WERI-Rb-1 (cell line): Measurements from ENCODE around the gene TBRG1.

Experiments used
- DNase-seq: peaks from one replicate; pipeline ENCODE4 v3.0.0-alpha.2; 2020
- H3K27ac ChIP-seq: fragments of 250-450 bp; sonication (Bioruptor Pico); 2 replicates; pipeline ENCODE4 v1.5.1; 2020; ENCODE audit warnings: mild to moderate bottlenecking, moderate library complexity
- H3K27me3 ChIP-seq: fragments of 250-450 bp; sonication (Bioruptor Pico); 2 replicates; pipeline ENCODE4 v1.5.1; 2021; ENCODE audit warnings: mild to moderate bottlenecking, low read depth, moderate library complexity; ENCODE audit not compliant: insufficient read depth, severe bottlenecking
- H3K36me3 ChIP-seq: fragments of 250-450 bp; sonication (Bioruptor Pico); 2 replicates; pipeline ENCODE4 v1.5.1; 2020; ENCODE audit warnings: mild to moderate bottlenecking, moderate library complexity
- H3K4me3 ChIP-seq: 2 replicates; pipeline ENCODE4 v1.5.1; 2011; ENCODE audit warnings: low read depth, mild to moderate bottlenecking, control low read depth, low read length
- H3K9me3 ChIP-seq: fragments of 250-450 bp; sonication (Bioruptor Pico); 2 replicates; pipeline ENCODE4 v1.5.1; 2021; ENCODE audit warnings: mild to moderate bottlenecking, moderate library complexity; ENCODE audit not compliant: severe bottlenecking
- TF ChIP-seq, protein P1 (sequence below): IDR thresholded peaks from 2 replicates; pipeline ENCODE4 v1.5.1; 2011; ENCODE audit warnings: low read depth, mild to moderate bottlenecking, control low read depth, inconsistent platforms, low read length

Gene TBRG1

GRCh38 chr11:124658501-124658900 is 35.8 kb downstream of the TBRG1 start:
- Histone ChIP-seq H3K9me3 (no peaks in the 10 kb centered on the region), H3K27me3 (no peaks in the 10 kb centered on the region), H3K4me3 (no peak overlapping the region), H3K36me3 (no peaks in the 10 kb centered on the region), H3K27ac (no peak overlapping the region)
- TF ChIP-seq, protein P1, sequence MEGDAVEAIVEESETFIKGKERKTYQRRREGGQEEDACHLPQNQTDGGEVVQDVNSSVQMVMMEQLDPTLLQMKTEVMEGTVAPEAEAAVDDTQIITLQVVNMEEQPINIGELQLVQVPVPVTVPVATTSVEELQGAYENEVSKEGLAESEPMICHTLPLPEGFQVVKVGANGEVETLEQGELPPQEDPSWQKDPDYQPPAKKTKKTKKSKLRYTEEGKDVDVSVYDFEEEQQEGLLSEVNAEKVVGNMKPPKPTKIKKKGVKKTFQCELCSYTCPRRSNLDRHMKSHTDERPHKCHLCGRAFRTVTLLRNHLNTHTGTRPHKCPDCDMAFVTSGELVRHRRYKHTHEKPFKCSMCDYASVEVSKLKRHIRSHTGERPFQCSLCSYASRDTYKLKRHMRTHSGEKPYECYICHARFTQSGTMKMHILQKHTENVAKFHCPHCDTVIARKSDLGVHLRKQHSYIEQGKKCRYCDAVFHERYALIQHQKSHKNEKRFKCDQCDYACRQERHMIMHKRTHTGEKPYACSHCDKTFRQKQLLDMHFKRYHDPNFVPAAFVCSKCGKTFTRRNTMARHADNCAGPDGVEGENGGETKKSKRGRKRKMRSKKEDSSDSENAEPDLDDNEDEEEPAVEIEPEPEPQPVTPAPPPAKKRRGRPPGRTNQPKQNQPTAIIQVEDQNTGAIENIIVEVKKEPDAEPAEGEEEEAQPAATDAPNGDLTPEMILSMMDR = no peak
- DNase-seq = no peak

- Histone ChIP-seq H3K27me3 (no peaks in the 10 kb centered on the region), H3K27ac (no peak overlapping the region), H3K4me3 (no peak overlapping the region), H3K9me3 (no peaks in the 10 kb centered on the region), H3K36me3 (no peaks in the 10 kb centered on the region)
- TF ChIP-seq, protein P1 = no peak
- no peak for DNase-seq
These were observed 36.3 kb downstream of the TBRG1 start for GRCh38 chr11:124658986-124659385.

GRCh38 chr11:124661553-124661952 is 38.9 kb downstream of the TBRG1 start:
- H3K27ac ChIP-seq = no peak overlapping the region
- DNase-seq = no peak
- H3K4me3 ChIP-seq = no peak overlapping the region
- H3K36me3 ChIP-seq = no peaks in the 10 kb centered on the region
- H3K9me3 ChIP-seq = no peaks in the 10 kb centered on the region
- TF ChIP-seq, protein P1 = no peak
- H3K27me3 ChIP-seq = no peaks in the 10 kb centered on the region

GRCh38 chr11:124662106-124662505 is 39.4 kb downstream of the TBRG1 start:
- H3K27ac ChIP-seq = no peak overlapping the region
- no peak overlapping the region for H3K4me3 ChIP-seq
- H3K36me3 ChIP-seq = no peaks in the 10 kb centered on the region
- no peak for DNase-seq
- no peaks in the 10 kb centered on the region for H3K9me3 ChIP-seq
- TF ChIP-seq, protein P1 = no peak
- H3K27me3 ChIP-seq = no peaks in the 10 kb centered on the region

GRCh38 chr11:124663861-124664260 is 41.2 kb downstream of the TBRG1 start:
- DNase-seq = no peak
- Histone ChIP-seq H3K36me3 (no peaks in the 10 kb centered on the region), H3K27me3 (no peaks in the 10 kb centered on the region), H3K4me3 (no peak overlapping the region), H3K9me3 (no peaks in the 10 kb centered on the region), H3K27ac (no peak overlapping the region)
- TF ChIP-seq, protein P1 = no peak

DNA sequence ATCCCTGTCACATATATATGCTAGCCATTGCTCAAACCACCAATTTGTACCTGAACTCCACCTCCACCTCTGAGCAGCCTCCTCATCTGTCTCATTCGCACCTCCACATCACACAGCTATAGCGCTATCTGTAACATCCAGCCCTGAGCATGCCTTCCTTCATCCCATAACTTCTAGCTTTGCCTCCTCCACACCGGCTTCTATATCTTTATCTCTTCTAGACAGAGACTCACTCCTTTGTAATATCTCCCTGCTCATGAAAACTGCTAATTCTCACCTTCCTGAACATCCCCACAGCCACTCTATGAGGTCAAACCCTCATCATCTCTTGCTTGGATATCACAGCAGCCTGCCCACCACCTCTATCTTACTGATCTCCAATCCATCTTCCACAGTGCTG is 44.9 kb downstream of the TBRG1 start:
- DNase-seq = no peak
- Histone ChIP-seq H3K4me3 (no peak overlapping the region), H3K27ac (no peak overlapping the region), H3K27me3 (no peaks in the 10 kb centered on the region), H3K36me3 (no peaks in the 10 kb centered on the region), H3K9me3 (no peaks in the 10 kb centered on the region)
- TF ChIP-seq, protein P1 = no peak
